Transverse colon (tissue), 4 donors: ENCODE data around the gene HIVEP3.

Experiments
- EP300 ChIP-seq: sonication (generic); formaldehyde crosslinking; IDR thresholded peaks from one replicate; pipeline ENCODE4 v1.6.1; 2017; ENCODE audit warnings: antibody characterized with exemption, low read depth
- POLR2AphosphoS5 ChIP-seq, 3 donors: sonication (generic); formaldehyde crosslinking; IDR thresholded peaks; one replicate each; pipeline ENCODE4 v1.6.1; 2016; ENCODE audit warnings: antibody characterized with exemption in 3 of 3
- TF ChIP-seq, protein P1 (sequence below), 5 experiments: fragments of 200-600 bp in 3 of 5; fragments of 450-650 bp in 2 of 5; sonication (generic) in 3 of 5; IDR thresholded peaks; 1 replicate in 2 of 5; 2 replicates in 3 of 5; pipeline ENCODE4 v1.5.1; 2016 to 2017; ENCODE audit warnings: antibody characterized with exemption in 5 of 5, inconsistent platforms in 3 of 5, mild to moderate bottlenecking in 2 of 5, moderate library complexity in 1 of 5

DNA sequence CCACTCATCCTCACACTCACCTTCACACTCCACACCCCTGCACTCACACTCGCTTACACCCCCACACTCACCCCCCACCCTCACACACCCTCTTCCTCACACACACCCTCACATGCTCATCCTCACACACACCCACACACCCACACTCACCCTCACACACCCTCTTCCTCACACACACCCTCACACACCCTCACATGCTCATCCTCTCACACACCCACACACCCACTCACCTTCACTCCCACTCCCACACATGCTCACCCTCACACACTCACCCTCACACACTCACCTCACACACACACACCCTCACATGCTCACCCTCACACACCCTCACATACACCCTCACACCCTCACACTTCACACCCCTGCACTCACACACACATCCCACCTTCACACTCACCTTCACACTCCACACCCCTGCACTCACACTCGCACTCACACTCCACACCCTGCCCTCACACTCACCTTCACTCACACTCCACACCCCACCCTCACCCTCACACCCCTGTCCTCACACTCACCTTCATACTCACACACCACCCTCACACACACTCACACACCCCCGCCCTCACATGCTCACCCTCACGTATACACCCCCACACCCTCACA lies 391.7 kb downstream of the HIVEP3 start:
- TF ChIP-seq, protein P1, sequence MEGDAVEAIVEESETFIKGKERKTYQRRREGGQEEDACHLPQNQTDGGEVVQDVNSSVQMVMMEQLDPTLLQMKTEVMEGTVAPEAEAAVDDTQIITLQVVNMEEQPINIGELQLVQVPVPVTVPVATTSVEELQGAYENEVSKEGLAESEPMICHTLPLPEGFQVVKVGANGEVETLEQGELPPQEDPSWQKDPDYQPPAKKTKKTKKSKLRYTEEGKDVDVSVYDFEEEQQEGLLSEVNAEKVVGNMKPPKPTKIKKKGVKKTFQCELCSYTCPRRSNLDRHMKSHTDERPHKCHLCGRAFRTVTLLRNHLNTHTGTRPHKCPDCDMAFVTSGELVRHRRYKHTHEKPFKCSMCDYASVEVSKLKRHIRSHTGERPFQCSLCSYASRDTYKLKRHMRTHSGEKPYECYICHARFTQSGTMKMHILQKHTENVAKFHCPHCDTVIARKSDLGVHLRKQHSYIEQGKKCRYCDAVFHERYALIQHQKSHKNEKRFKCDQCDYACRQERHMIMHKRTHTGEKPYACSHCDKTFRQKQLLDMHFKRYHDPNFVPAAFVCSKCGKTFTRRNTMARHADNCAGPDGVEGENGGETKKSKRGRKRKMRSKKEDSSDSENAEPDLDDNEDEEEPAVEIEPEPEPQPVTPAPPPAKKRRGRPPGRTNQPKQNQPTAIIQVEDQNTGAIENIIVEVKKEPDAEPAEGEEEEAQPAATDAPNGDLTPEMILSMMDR (IDR thresholded peaks at IDR 0.05), result no peak
- TF ChIP-seq POLR2AphosphoS5 (IDR thresholded peaks at IDR 0.05), result no peak
- no peak for TF ChIP-seq EP300
